Coronary artery (tissue), 2 donors: ENCODE data around the gene MORN1.

Experiments
- DNase-seq: peaks from one replicate; pipeline ENCODE4 v3.0.0-alpha.2; 2017; ENCODE audit warnings: low spot score
- H3K27ac ChIP-seq, 2 donors: fragments of 200-600 bp; sonication (generic); one replicate each; pipeline ENCODE4 v1.5.1; 2016 to 2019
- H3K4me3 ChIP-seq: fragments of 200-600 bp; sonication (generic); 2 replicates; pipeline ENCODE4 v1.5.1; 2016; ENCODE audit warnings: mild to moderate bottlenecking, moderate library complexity
- TF ChIP-seq, protein P1 (sequence below): fragments of 200-600 bp; sonication (generic); IDR thresholded peaks from one replicate; pipeline ENCODE4 v1.5.1; 2019; ENCODE audit warnings: antibody characterized with exemption

MORN1 gene

DNA sequence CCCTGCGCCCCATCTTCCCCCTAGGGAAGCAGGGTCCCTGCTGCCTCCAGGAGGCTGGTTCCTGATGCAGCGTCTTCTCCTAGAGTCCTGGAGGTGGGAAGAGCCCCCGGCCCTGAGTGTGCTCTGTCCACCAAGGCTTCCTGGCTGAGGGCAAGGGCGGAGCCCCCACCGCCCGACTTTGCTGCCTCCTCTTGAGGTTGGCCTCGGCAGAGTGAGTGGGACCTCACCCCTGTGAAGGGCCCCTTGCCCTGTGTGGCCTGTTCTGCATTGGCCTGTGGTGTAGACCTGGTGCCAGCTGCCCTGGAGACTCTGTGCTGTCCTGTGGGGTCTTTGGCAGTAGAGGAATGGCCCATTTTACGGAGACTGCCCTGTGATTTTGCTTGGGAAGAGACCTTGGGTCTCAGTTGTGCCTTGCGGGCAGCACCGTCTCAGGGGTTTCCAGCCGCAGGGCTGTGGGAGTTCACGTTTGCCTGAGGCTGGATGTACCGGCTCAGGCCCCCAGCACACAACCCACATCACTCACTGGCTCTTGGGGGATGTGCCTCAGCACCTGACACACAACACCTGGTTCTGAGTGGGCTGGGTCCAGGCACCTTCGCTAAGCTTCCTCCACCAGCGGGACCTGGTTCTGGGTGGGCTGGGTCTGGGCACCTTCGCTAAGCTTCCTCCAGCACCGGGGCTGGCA lies 89.6 kb downstream of the MORN1 start:
- peak overlapping the region; percentile 67 for H3K4me3 ChIP-seq
- peak overlapping the region; percentile 81 to 92 for H3K27ac ChIP-seq
- DNase-seq: no peak
- TF ChIP-seq, protein P1, sequence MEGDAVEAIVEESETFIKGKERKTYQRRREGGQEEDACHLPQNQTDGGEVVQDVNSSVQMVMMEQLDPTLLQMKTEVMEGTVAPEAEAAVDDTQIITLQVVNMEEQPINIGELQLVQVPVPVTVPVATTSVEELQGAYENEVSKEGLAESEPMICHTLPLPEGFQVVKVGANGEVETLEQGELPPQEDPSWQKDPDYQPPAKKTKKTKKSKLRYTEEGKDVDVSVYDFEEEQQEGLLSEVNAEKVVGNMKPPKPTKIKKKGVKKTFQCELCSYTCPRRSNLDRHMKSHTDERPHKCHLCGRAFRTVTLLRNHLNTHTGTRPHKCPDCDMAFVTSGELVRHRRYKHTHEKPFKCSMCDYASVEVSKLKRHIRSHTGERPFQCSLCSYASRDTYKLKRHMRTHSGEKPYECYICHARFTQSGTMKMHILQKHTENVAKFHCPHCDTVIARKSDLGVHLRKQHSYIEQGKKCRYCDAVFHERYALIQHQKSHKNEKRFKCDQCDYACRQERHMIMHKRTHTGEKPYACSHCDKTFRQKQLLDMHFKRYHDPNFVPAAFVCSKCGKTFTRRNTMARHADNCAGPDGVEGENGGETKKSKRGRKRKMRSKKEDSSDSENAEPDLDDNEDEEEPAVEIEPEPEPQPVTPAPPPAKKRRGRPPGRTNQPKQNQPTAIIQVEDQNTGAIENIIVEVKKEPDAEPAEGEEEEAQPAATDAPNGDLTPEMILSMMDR: no peak

DNA sequence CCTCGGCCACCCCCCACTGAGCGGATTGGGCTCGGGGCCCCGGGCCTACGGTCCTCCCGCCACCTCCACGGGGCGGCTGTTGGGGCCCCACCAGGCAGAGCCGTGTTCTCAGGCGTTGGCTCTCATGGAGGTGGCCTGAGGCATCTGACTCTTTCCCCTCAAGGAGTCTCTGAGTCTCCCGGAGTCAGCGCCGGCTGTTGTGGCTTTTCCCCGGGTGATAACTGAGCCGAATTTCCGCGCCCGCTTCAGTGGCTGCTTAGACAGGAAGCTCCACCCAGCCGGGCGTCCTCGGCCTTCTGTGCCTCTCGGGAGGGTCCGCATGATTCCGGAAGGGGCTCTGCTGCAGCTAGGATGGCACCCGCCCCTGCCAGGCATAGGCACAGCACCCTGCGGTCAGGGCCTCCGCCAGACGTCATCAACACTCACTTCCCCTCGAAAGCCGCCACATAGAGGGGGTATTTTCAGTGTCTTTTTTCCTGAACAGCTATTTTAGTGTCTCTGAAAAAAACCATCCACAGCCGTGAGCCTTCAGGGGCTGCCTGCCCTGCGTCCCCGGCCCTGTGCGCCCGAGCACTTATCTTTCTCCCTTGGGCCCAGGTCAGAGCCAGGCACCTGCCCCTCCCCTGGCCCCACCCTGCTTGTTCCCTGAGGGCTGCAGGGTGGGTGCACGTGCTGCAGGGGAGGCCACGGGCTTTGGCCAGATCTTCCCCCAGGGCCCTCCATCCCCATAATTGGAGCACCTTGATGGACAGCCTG lies 90.3 kb downstream of the MORN1 start:
- Histone ChIP-seq H3K27ac (peak overlapping the region; percentile 81 to 92), H3K4me3 (peak overlapping the region; percentile 67)
- TF ChIP-seq, protein P1: no peak
- DNase-seq: no peak

DNA sequence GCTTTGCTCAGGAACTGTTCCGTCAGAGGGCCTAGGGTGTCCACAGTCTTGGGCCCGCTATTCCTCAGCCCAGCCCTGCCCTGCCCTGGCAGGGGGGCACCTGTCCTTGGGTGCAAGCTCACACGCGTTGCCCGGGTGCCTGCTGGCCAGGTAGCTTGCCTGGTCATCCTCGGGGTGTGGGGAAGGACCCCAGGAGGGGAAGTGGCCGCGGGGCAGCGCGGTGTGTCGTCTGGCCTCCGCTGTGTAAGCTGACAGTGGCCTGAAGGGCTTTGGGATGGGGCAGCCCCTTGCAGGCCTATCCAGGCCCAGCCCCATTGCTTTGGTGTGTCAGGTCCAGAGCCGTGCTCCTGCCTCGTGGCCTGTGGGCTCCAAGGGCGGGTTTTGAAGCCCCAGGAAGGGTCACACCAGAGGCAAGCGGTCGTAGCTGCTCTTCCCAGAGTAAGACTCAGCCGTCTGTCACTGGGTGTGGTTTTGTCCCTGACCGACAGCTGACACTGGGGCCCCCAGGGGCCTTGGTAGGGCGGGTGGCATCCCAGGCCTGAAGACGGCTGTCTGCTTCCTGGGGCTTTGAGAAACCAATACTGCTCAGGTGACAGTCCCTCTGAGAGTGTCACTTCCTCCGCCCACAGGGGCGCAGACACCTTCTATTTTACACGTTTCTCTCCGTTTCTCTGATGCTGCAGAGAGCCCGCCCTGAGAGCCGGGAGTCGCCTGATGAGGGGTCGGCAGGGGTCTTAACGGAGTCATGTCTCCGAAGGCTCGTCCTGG lies 91.2 kb downstream of the MORN1 start:
- peak overlapping the region; percentile 81 to 92 for H3K27ac ChIP-seq
- H3K4me3 ChIP-seq: peak overlapping the region; percentile 67
- TF ChIP-seq, protein P1: no peak

DNA sequence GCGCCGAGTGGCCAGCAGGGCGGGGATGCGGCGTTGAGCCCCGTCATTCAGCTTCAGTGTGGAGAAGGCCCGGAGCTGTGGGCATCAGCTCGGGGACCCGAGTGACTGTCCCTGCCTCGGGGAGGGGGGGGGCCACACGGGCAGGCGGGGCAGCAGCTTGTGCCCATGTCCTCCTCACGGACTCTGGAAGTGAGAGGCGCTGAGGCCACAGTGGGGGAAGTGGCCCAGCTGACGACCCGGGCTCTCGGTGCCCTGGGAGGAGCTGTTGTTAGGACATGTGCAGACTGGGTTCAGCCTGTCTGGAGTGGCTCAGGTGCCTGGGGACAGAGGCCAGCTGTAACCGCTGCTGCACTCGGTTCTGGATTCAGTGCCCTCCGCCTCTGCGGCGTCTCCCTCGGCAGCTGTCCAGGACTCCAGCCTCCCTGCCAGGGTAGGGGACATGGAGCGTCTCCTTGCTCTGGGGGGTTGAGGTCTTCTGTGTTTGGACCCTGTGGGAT lies 92.2 kb downstream of the MORN1 start:
- Histone ChIP-seq H3K4me3 (peak overlapping the region; percentile 67), H3K27ac (peak overlapping the region; percentile 81 to 92)
- DNase-seq: no peak
- TF ChIP-seq, protein P1: no peak

More for the DNA sequence above, 91.2 kb downstream of the MORN1 start:
- no peak for DNase-seq

DNA sequence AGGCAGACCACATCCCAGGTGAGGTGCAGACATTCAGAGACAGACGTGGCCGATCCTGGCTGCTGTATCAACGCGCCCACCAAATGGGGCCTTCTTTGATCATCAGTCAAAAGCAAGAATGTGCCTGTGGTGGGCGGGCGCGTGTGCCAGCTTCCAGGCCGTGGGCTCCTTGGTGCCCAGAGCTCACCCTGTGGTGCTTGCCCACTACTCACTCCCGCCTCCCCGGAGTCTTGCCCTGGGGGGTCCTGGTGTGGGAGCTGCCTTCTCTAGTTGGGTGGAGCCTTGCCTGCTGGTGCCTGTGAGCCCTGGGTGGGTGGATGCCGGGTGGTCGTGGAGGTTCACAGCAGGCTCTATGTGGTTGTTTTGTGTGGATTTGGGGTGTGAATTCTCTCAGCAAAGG lies 92.7 kb downstream of the MORN1 start:
- TF ChIP-seq, protein P1: no peak
- no peak for DNase-seq
- peak overlapping the region; percentile 81 to 92 for H3K27ac ChIP-seq
- peak overlapping the region; percentile 67 for H3K4me3 ChIP-seq

DNA sequence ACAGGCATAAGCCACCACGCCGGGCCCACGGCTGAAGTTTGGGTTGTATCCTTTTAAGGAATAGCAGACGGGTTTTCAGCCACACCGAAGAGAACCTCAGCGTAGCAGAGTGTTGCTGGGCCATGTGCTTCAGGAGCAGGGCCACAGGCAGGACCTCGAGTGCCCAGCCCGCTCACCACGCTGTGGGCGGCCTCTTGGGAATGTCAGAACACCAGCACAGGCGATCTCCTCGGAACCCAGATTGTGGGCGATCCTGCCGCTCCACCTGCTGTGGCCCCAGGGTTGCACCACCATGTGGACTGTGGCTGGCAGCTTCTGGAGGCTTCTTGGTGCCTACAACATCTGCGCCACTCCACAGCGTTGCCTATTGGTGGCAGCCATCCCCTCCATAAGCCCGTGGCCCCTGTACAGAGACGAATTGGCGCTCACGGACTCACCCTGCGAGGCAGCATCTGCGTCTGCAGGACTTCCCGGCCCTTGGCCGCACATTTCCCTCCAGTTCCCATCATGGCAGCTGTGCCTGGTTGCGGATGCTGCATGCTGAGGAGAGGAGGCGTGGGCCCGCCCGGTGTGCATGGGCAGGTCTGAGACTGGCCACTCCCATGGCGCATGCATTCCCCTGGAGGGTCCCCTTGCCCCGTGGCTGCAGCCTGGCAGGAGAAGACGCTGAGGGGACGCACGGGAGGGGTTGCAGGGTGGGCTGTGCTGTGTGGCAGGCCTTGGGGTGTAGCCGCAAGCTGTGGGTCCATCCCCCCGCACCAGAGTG lies 93.9 kb downstream of the MORN1 start:
- no peak overlapping the region for H3K27ac ChIP-seq
- no peak overlapping the region for H3K4me3 ChIP-seq
- TF ChIP-seq, protein P1: no peak
- DNase-seq: no peak
